MM.1S (cell line): ENCODE results near the gene SPRTN.

Source experiments
- CTCF ChIP-seq: fragments of 300-600 bp; sonication (generic); IDR thresholded peaks from 2 replicates; pipeline ENCODE4 v1.5.1; 2016; ENCODE audit warnings: antibody characterized with exemption, low read length, mixed read lengths
- EZH2 ChIP-seq: fragments of 300-600 bp; sonication (generic); optimal IDR thresholded peaks from 2 replicates; pipeline ENCODE3; 2017; ENCODE audit warnings: low read depth, mild to moderate bottlenecking, antibody characterized with exemption, low read length, mixed read lengths
- EZH2phosphoT487 ChIP-seq: fragments of 300-600 bp; sonication (generic); IDR thresholded peaks from 2 replicates; pipeline ENCODE4 v1.6.1; 2018; ENCODE audit warnings: antibody characterized with exemption, low read length

- no peak for TF ChIP-seq CTCF
- no peak for TF ChIP-seq EZH2
- no peak for TF ChIP-seq EZH2phosphoT487
Measured at GRCh38 chr1:231384696-231385415, 46.8 kb downstream of the SPRTN start.
